ENCODE results near the gene PLK3. TPM values are rescaled to one million over a fixed set of nuclear protein-coding genes. Genes with fewer than 3 reads are reported as not detected.
A peak's percentile ranks its signal among the peaks of the same experiment; 100 is the strongest.

The PLK3 gene
- total and polyA plus RNA-seq, 9 of the 15 experiments (the other 6 are each of a cell fraction or from before 2014, with no cell fraction given): 0.52 to 22.7 (median 11.0) TPM

GRCh38 chr1:44808063-44808937, 8.1 kb downstream of the PLK3 start, which contains the start of gene BTBD19 (continued):
- TF ChIP-seq PBX2 (CRISPR knock-in tag; IDR thresholded peaks at IDR 0.05; ENCODE audit: low read depth) (no peak), PBX2 (tag; conservative IDR thresholded peaks at IDR 0.05; ENCODE audit: low read depth) (no peak), CSDE1 (IDR thresholded peaks at IDR 0.05) (peak in 1 of 2 experiments; percentile 65; a peak in 1 of 4 replicates), RBM17 (IDR thresholded peaks at IDR 0.05; ENCODE audit: borderline replicate concordance, low read depth, low read length) (no peak), CBX8 (IDR thresholded peaks at IDR 0.05; ENCODE audit: borderline replicate concordance, extremely low read depth, low read depth, low read length, poor library complexity, severe bottlenecking) (no peak), KDM5B (IDR thresholded peaks at IDR 0.05; ENCODE audit: insufficient replicate concordance, low read depth, low read length) (no peak), XRCC4 (IDR thresholded peaks at IDR 0.05; ENCODE audit: extremely low read depth, insufficient read depth, insufficient read length) (no peak), ZNF347 (CRISPR knock-in tag; IDR thresholded peaks at IDR 0.05; ENCODE audit: low read depth) (no peak), ZZZ3 (IDR thresholded peaks at IDR 0.05) (no peak), ZNF518B (CRISPR knock-in tag; IDR thresholded peaks at IDR 0.05) (no peak), ZNF668 (CRISPR knock-in tag; IDR thresholded peaks at IDR 0.05) (no peak), ZNF143 (CRISPR knock-in tag; IDR thresholded peaks at IDR 0.05) (no peak), MCM3 (IDR thresholded peaks at IDR 0.05) (no peak), C11orf30 (IDR thresholded peaks at IDR 0.05; ENCODE audit: low read depth) (no peak), HMGN3 (IDR thresholded peaks at IDR 0.05; ENCODE audit: borderline replicate concordance, extremely low read depth, insufficient read length, low read depth, low read length) (peak; percentile 48), ZNF23 (CRISPR knock-in tag; IDR thresholded peaks at IDR 0.05) (peak; percentile 28; the same call in 1 of the 2 replicates), GATAD2B (IDR thresholded peaks at IDR 0.05; ENCODE audit: borderline replicate concordance) (no peak), RNF219 (CRISPR knock-in tag; IDR thresholded peaks at IDR 0.05) (no peak)
